ENCODE measurements around the gene ZNF280C.

The ZNF280C gene

DNA sequence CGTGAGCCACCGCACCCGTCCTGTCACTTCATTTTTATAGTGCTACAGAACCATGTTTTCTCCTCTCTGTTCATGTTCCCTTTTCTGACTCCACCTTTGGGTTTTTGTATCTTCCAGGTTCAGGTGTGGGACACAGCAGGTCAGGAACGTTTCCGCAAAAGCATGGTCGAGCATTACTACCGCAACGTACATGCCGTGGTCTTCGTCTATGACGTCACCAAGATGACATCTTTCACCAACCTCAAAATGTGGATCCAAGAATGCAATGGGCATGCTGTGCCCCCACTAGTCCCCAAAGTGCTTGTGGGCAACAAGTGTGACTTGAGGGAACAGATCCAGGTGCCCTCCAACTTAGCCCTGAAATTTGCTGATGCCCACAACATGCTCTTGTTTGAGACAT lies 84.5 kb downstream of the ZNF280C start:
- Histone ChIP-seq H3K27me3 (ENCODE audit: insufficient read depth, low read depth, severe bottlenecking) (no peaks in the 10 kb centered on the region), H3K4me3 (ENCODE audit: low read depth, low read length) (no peak overlapping the region), H3K36me3 (no peaks in the 10 kb centered on the region), H3K9me3 (ENCODE audit: severe bottlenecking) (no peaks in the 10 kb centered on the region), H3K27ac (no peak overlapping the region)
- TF ChIP-seq, protein P1, sequence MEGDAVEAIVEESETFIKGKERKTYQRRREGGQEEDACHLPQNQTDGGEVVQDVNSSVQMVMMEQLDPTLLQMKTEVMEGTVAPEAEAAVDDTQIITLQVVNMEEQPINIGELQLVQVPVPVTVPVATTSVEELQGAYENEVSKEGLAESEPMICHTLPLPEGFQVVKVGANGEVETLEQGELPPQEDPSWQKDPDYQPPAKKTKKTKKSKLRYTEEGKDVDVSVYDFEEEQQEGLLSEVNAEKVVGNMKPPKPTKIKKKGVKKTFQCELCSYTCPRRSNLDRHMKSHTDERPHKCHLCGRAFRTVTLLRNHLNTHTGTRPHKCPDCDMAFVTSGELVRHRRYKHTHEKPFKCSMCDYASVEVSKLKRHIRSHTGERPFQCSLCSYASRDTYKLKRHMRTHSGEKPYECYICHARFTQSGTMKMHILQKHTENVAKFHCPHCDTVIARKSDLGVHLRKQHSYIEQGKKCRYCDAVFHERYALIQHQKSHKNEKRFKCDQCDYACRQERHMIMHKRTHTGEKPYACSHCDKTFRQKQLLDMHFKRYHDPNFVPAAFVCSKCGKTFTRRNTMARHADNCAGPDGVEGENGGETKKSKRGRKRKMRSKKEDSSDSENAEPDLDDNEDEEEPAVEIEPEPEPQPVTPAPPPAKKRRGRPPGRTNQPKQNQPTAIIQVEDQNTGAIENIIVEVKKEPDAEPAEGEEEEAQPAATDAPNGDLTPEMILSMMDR (IDR thresholded peaks at IDR 0.05; ENCODE audit: low read depth, low read length), result no peak
- DNase-seq, result no peak

DNA sequence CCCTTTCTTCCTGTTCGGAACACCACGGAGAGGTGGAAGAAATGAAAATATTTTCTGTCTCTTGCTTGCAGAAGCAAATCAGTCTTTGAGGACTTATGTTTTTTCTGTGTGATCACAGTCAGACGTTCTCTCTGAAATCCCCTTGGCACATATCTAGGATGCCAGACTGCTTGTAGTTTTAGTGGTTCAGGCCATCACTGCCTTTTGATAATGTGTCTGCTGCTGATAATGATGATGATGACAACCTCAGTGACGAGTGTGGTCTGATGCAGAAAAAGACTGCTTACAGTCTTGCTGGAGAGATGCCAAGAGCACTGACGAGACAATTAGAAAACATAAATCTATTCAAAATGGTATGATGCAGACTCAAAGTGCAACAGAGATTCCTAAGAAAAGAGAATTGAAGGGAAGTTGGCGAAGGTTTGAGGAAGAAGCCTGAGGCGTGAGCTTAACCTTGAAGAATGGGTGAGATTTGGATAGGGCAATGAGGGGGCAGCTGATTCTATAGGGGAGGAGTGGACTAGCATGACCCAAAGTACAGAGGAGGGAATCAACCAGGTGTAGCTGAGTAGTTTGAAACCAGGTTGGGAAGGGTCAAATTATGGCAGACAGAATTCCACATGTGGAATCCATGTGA lies 89.0 kb downstream of the ZNF280C start:
- no peaks in the 10 kb centered on the region for H3K27me3 ChIP-seq (ENCODE audit: insufficient read depth, low read depth, severe bottlenecking)
- no peaks in the 10 kb centered on the region for H3K9me3 ChIP-seq (ENCODE audit: severe bottlenecking)
- no peak for DNase-seq
- H3K27ac ChIP-seq, result no peak overlapping the region
- no peaks in the 10 kb centered on the region for H3K36me3 ChIP-seq
- no peak overlapping the region for H3K4me3 ChIP-seq (ENCODE audit: low read depth, low read length)
- TF ChIP-seq, protein P1 (IDR thresholded peaks at IDR 0.05; ENCODE audit: low read depth, low read length), result no peak

GRCh38 chrX:130179170-130179569 lies 89.5 kb downstream of the ZNF280C start:
- no peak overlapping the region for H3K27ac ChIP-seq
- H3K27me3 ChIP-seq (ENCODE audit: insufficient read depth, low read depth, severe bottlenecking), result no peaks in the 10 kb centered on the region
- TF ChIP-seq, protein P1 (IDR thresholded peaks at IDR 0.05; ENCODE audit: low read depth, low read length), result no peak
- no peaks in the 10 kb centered on the region for H3K9me3 ChIP-seq (ENCODE audit: severe bottlenecking)
- no peak for DNase-seq
- no peaks in the 10 kb centered on the region for H3K36me3 ChIP-seq
- no peak overlapping the region for H3K4me3 ChIP-seq (ENCODE audit: low read depth, low read length)

- no peak overlapping the region for H3K27ac ChIP-seq
- TF ChIP-seq, protein P1 (IDR thresholded peaks at IDR 0.05; ENCODE audit: low read depth, low read length), result no peak
- no peaks in the 10 kb centered on the region for H3K36me3 ChIP-seq
- H3K4me3 ChIP-seq (ENCODE audit: low read depth, low read length), result no peak overlapping the region
- H3K27me3 ChIP-seq (ENCODE audit: insufficient read depth, low read depth, severe bottlenecking), result no peaks in the 10 kb centered on the region
- no peaks in the 10 kb centered on the region for H3K9me3 ChIP-seq (ENCODE audit: severe bottlenecking)
- no peak for DNase-seq
Observed at GRCh38 chrX:130176942-130177341, 91.8 kb downstream of the ZNF280C start.

- no peaks in the 10 kb centered on the region for H3K36me3 ChIP-seq
- H3K4me3 ChIP-seq (ENCODE audit: low read depth, low read length), result no peak overlapping the region
- no peaks in the 10 kb centered on the region for H3K27me3 ChIP-seq (ENCODE audit: insufficient read depth, low read depth, severe bottlenecking)
- no peaks in the 10 kb centered on the region for H3K9me3 ChIP-seq (ENCODE audit: severe bottlenecking)
- TF ChIP-seq, protein P1 (IDR thresholded peaks at IDR 0.05; ENCODE audit: low read depth, low read length), result no peak
- H3K27ac ChIP-seq, result no peak overlapping the region
- no peak for DNase-seq
Observed at GRCh38 chrX:130176354-130176776, 92.3 kb downstream of the ZNF280C start.

DNA sequence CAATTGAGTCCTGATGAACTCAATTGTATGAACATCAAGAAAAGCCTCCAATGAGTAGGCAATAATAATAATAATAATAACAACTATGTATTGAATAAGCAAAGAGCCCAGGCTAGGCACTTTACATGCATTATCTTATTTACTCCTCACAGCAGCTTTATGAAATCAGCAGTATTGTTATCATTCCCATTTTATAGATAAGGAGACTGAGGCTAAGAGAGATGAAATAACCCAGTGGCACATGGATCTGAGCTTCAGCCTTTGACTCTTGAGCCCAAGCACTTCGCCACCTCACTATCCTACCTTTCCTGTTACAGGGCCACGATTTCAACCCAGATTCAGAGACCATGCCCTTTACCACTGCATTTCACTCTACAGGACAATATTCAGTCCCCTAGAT lies 93.8 kb downstream of the ZNF280C start:
- no peaks in the 10 kb centered on the region for H3K36me3 ChIP-seq
- no peak overlapping the region for H3K27ac ChIP-seq
- TF ChIP-seq, protein P1 (IDR thresholded peaks at IDR 0.05; ENCODE audit: low read depth, low read length), result no peak
- no peak overlapping the region for H3K4me3 ChIP-seq (ENCODE audit: low read depth, low read length)
- DNase-seq, result no peak
- peaks cover 3% of the 10 kb centered on the region for H3K27me3 ChIP-seq (ENCODE audit: insufficient read depth, low read depth, severe bottlenecking)
- no peaks in the 10 kb centered on the region for H3K9me3 ChIP-seq (ENCODE audit: severe bottlenecking)

All from WERI-Rb-1 (cell line).